GM23338 (cell line): ENCODE data around the gene BNIP1. TPM values are rescaled to one million over a fixed set of nuclear protein-coding genes. Genes with fewer than 3 reads are reported as not detected.

Experiments used
- ATAC-seq: fragments of 200-7000 bp; cut with Tn5 transposase; 3 replicates; pipeline ENCODE4 v1.9.1; 2020
- DNase-seq: peaks from one replicate; pipeline ENCODE4 v3.0.0-alpha.2; 2015; ENCODE audit warnings: low spot score
- H2AFZ ChIP-seq: fragments of 200-600 bp; sonication (generic); 2 replicates; pipeline ENCODE4 v1.8.0; 2016; ENCODE audit warnings: antibody characterized with exemption, mild to moderate bottlenecking, moderate library complexity
- H3F3A ChIP-seq: fragments of 200-600 bp; sonication (generic); replicated peaks from 2 replicates; pipeline ENCODE4 v1.8.0; 2017; ENCODE audit warnings: antibody characterized with exemption, mixed run types, low read depth
- H3K27ac ChIP-seq: fragments of 200-600 bp; sonication (generic); 2 replicates; pipeline ENCODE4 v1.6.1; 2016; ENCODE audit warnings: low read depth
- H3K27me3 ChIP-seq: fragments of 200-600 bp; sonication (generic); 2 replicates; pipeline ENCODE4 v1.8.0; 2016; ENCODE audit warnings: mild to moderate bottlenecking, mixed run types, moderate library complexity; ENCODE audit not compliant: insufficient read depth
- H3K36me3 ChIP-seq: fragments of 200-600 bp; sonication (generic); 2 replicates; pipeline ENCODE4 v1.8.0; 2016; ENCODE audit warnings: mild to moderate bottlenecking; ENCODE audit not compliant: insufficient read depth
- H3K4me1 ChIP-seq: fragments of 200-600 bp; sonication (generic); 2 replicates; pipeline ENCODE4 v1.8.0; 2016; ENCODE audit warnings: mild to moderate bottlenecking, moderate library complexity; ENCODE audit not compliant: insufficient read depth
- H3K4me2 ChIP-seq: fragments of 200-600 bp; sonication (generic); 2 replicates; pipeline ENCODE4 v1.7.1; 2017; ENCODE audit warnings: mixed run types
- H3K4me3 ChIP-seq: fragments of 200-600 bp; sonication (generic); 2 replicates; pipeline ENCODE4 v1.6.1; 2016; ENCODE audit warnings: mixed run types
- H3K79me2 ChIP-seq: fragments of 200-600 bp; sonication (generic); replicated peaks from 2 replicates; pipeline ENCODE4 v1.8.0; 2017; ENCODE audit warnings: mild to moderate bottlenecking; ENCODE audit not compliant: insufficient read depth
- H3K9me2 ChIP-seq: fragments of 200-600 bp; sonication (generic); 2 replicates; pipeline ENCODE4 v1.8.0; 2017; ENCODE audit not compliant: insufficient read depth
- H4K20me1 ChIP-seq: fragments of 200-600 bp; sonication (generic); replicated peaks from 2 replicates; pipeline ENCODE4 v1.8.0; 2017; ENCODE audit warnings: mild to moderate bottlenecking; ENCODE audit not compliant: insufficient read depth
- H3K27ac Mint-ChIP-seq: 2 replicates; pipeline ENCODE4 v1.8.0; 2020; ENCODE audit warnings: inconsistent platforms, mild to moderate bottlenecking, moderate library complexity, mixed read lengths
- H3K27me3 Mint-ChIP-seq: 3 replicates; pipeline ENCODE4 v1.8.0; 2022; ENCODE audit warnings: low read depth, mild to moderate bottlenecking, moderate library complexity, mixed read lengths, inconsistent platforms; ENCODE audit not compliant: insufficient read depth, poor library complexity
- H3K36me3 Mint-ChIP-seq: 3 replicates; pipeline ENCODE4 v1.8.0; 2021; ENCODE audit warnings: low read depth, mild to moderate bottlenecking, inconsistent platforms, moderate library complexity, mixed read lengths
- H3K4me1 Mint-ChIP-seq: 3 replicates; pipeline ENCODE4 v1.8.0; 2020; ENCODE audit warnings: mild to moderate bottlenecking, inconsistent platforms, mixed read lengths
- H3K4me3 Mint-ChIP-seq: 3 replicates; pipeline ENCODE4 v1.8.0; 2021; ENCODE audit warnings: moderate library complexity, mild to moderate bottlenecking, inconsistent platforms, mixed read lengths
- H3K9me3 Mint-ChIP-seq: 3 replicates; pipeline ENCODE4 v1.8.0; 2020; ENCODE audit warnings: moderate library complexity, mild to moderate bottlenecking, inconsistent platforms, mixed read lengths
- CREB1 ChIP-seq: fragments of 250-450 bp; sonication (Bioruptor Pico); IDR thresholded peaks from 2 replicates; pipeline ENCODE4 v1.5.0; 2020; ENCODE audit warnings: low read depth, mild to moderate bottlenecking, moderate library complexity
- CTCF ChIP-seq, 2 experiments: fragments of 200-600 bp in 1 of 2; sonication (generic) in 1 of 2; conservative IDR thresholded peaks; 2 replicates each; pipeline versions ENCODE4 v1.5.1 to v1.6.1; 2016 to 2017; ENCODE audit warnings: antibody characterized with exemption in 2 of 2, low read depth in 2 of 2, mild to moderate bottlenecking in 2 of 2, moderate library complexity in 1 of 2
- EZH2 ChIP-seq: fragments of 200-600 bp; sonication (generic); IDR thresholded peaks from one replicate; pipeline ENCODE4 v1.8.0; 2017; ENCODE audit warnings: antibody characterized with exemption, mild to moderate bottlenecking, low read depth; ENCODE audit not compliant: unreplicated experiment
- EZH2phosphoT487 ChIP-seq: fragments of 200-600 bp; sonication (generic); IDR thresholded peaks from one replicate; pipeline ENCODE4 v1.8.1; 2018; ENCODE audit warnings: antibody characterized with exemption; ENCODE audit not compliant: unreplicated experiment
- JUNB ChIP-seq: IDR thresholded peaks from one replicate; pipeline ENCODE4 v1.6.1; 2016; ENCODE audit warnings: antibody characterized with exemption; ENCODE audit not compliant: unreplicated experiment
- NANOG ChIP-seq: IDR thresholded peaks from 2 replicates; pipeline ENCODE4 v1.6.1; 2016; ENCODE audit warnings: antibody characterized with exemption, borderline replicate concordance
- STAT1 ChIP-seq: IDR thresholded peaks from one replicate; pipeline ENCODE4 v1.6.1; 2016; ENCODE audit warnings: antibody characterized with exemption; ENCODE audit not compliant: unreplicated experiment
- polyA plus RNA-seq: library from polyadenylated mRNA; unstranded; fragments of >200 nt; fragmentation: Nextera tagmentation; extraction: Ambion mirVana; gene quantifications from 2 replicates; pipeline ENCODE4 v1.2.1, GENCODE V29; 2016
- total RNA-seq: library from RNA; depleted of rRNA; stranded (reverse); fragments of >200 nt; shearing (Covaris generic); gene quantifications from 2 replicates; pipeline ENCODE4 v1.2.3, GENCODE V29; 2014
- TF ChIP-seq, protein P1 (sequence below): IDR thresholded peaks from one replicate; pipeline ENCODE4 v1.6.1; 2018; ENCODE audit warnings: antibody characterized with exemption; ENCODE audit not compliant: unreplicated experiment
- TF ChIP-seq, protein P2 (sequence below): fragments of 250-450 bp; sonication (Bioruptor Pico); IDR thresholded peaks from 2 replicates; pipeline ENCODE4 v1.5.0; 2020; ENCODE audit warnings: mild to moderate bottlenecking, moderate library complexity

BNIP1 gene
- total and polyA plus RNA-seq, 2 experiments from 2014 or later = 12.1 to 17.0 TPM

DNA sequence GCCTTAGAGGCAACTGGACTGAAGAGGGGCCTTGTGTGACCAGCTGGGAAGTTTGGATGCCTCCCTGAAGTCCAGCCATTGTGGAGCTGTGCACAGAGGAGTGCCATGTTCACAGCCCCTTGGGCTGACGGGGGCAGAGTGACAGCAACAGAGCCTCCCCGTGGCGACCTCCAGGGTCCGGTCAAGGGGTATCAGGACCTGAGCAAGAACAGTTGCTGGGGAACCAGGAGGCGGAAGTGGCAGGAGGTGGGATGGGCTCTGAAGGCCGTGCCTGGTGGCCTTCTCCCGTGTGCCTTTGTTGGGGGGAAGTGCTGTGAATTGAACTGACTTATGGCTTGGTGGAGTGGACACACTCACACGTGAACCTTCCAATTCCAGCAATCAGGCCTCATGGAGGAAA, 14.0 kb downstream of the BNIP1 start:
- Histone ChIP-seq H2AFZ (no peak overlapping the region), H3K27ac (no peak overlapping the region), H3K9me2 (no peaks in the 10 kb centered on the region), H4K20me1 (0 out of 2 replicates have a peak, but pooled peaks cover 4% of the 10 kb centered on the region), H3K4me3 (no peak overlapping the region), H3K4me2 (no peak overlapping the region), H3K36me3 (peaks cover 7% of the 10 kb centered on the region; the same call in 1 of the 2 replicates), H3K79me2 (no peaks in the 10 kb centered on the region), H3K27me3 (no peaks in the 10 kb centered on the region), H3F3A (no peaks in the 10 kb centered on the region), H3K4me1 (no peaks in the 10 kb centered on the region)
- H3K36me3 Mint-ChIP-seq = peaks cover 23% of the 10 kb centered on the region
- no peaks in the 10 kb centered on the region for H3K9me3 Mint-ChIP-seq
- ATAC-seq (no peak), DNase-seq (no peak)
- no peak overlapping the region for H3K4me3 Mint-ChIP-seq
- TF ChIP-seq CREB1 (CRISPR knock-in tag) (no peak), JUNB (no peak), CTCF (conservative IDR thresholded peaks at IDR 0.05; ENCODE audit: low read depth in 2 of 2) (no peak), NANOG (no peak), EZH2phosphoT487 (no peak), STAT1 (no peak), EZH2 (no peak)
- TF ChIP-seq, protein P1, sequence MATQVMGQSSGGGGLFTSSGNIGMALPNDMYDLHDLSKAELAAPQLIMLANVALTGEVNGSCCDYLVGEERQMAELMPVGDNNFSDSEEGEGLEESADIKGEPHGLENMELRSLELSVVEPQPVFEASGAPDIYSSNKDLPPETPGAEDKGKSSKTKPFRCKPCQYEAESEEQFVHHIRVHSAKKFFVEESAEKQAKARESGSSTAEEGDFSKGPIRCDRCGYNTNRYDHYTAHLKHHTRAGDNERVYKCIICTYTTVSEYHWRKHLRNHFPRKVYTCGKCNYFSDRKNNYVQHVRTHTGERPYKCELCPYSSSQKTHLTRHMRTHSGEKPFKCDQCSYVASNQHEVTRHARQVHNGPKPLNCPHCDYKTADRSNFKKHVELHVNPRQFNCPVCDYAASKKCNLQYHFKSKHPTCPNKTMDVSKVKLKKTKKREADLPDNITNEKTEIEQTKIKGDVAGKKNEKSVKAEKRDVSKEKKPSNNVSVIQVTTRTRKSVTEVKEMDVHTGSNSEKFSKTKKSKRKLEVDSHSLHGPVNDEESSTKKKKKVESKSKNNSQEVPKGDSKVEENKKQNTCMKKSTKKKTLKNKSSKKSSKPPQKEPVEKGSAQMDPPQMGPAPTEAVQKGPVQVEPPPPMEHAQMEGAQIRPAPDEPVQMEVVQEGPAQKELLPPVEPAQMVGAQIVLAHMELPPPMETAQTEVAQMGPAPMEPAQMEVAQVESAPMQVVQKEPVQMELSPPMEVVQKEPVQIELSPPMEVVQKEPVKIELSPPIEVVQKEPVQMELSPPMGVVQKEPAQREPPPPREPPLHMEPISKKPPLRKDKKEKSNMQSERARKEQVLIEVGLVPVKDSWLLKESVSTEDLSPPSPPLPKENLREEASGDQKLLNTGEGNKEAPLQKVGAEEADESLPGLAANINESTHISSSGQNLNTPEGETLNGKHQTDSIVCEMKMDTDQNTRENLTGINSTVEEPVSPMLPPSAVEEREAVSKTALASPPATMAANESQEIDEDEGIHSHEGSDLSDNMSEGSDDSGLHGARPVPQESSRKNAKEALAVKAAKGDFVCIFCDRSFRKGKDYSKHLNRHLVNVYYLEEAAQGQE = no peak
- TF ChIP-seq, protein P2, sequence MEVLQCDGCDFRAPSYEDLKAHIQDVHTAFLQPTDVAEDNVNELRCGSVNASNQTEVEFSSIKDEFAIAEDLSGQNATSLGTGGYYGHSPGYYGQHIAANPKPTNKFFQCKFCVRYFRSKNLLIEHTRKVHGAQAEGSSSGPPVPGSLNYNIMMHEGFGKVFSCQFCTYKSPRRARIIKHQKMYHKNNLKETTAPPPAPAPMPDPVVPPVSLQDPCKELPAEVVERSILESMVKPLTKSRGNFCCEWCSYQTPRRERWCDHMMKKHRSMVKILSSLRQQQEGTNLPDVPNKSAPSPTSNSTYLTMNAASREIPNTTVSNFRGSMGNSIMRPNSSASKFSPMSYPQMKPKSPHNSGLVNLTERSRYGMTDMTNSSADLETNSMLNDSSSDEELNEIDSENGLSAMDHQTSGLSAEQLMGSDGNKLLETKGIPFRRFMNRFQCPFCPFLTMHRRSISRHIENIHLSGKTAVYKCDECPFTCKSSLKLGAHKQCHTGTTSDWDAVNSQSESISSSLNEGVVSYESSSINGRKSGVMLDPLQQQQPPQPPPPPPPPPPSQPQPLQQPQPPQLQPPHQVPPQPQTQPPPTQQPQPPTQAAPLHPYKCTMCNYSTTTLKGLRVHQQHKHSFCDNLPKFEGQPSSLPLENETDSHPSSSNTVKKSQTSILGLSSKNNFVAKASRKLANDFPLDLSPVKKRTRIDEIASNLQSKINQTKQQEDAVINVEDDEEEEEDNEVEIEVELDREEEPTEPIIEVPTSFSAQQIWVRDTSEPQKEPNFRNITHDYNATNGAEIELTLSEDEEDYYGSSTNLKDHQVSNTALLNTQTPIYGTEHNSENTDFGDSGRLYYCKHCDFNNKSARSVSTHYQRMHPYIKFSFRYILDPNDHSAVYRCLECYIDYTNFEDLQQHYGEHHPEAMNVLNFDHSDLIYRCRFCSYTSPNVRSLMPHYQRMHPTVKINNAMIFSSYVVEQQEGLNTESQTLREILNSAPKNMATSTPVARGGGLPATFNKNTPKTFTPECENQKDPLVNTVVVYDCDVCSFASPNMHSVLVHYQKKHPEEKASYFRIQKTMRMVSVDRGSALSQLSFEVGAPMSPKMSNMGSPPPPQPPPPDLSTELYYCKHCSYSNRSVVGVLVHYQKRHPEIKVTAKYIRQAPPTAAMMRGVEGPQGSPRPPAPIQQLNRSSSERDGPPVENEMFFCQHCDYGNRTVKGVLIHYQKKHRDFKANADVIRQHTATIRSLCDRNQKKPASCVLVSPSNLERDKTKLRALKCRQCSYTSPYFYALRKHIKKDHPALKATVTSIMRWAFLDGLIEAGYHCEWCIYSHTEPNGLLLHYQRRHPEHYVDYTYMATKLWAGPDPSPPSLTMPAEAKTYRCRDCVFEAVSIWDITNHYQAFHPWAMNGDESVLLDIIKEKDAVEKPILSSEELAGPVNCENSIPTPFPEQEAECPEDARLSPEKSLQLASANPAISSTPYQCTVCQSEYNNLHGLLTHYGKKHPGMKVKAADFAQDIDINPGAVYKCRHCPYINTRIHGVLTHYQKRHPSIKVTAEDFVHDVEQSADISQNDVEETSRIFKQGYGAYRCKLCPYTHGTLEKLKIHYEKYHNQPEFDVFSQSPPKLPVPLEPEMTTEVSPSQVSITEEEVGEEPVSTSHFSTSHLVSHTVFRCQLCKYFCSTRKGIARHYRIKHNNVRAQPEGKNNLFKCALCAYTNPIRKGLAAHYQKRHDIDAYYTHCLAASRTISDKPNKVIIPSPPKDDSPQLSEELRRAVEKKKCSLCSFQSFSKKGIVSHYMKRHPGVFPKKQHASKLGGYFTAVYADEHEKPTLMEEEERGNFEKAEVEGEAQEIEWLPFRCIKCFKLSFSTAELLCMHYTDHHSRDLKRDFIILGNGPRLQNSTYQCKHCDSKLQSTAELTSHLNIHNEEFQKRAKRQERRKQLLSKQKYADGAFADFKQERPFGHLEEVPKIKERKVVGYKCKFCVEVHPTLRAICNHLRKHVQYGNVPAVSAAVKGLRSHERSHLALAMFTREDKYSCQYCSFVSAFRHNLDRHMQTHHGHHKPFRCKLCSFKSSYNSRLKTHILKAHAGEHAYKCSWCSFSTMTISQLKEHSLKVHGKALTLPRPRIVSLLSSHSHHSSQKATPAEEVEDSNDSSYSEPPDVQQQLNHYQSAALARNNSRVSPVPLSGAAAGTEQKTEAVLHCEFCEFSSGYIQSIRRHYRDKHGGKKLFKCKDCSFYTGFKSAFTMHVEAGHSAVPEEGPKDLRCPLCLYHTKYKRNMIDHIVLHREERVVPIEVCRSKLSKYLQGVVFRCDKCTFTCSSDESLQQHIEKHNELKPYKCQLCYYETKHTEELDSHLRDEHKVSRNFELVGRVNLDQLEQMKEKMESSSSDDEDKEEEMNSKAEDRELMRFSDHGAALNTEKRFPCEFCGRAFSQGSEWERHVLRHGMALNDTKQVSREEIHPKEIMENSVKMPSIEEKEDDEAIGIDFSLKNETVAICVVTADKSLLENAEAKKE = no peak
- no peak overlapping the region for H3K27ac Mint-ChIP-seq
- H3K27me3 Mint-ChIP-seq = peaks cover 6% of the 10 kb centered on the region
- no peaks in the 10 kb centered on the region for H3K4me1 Mint-ChIP-seq
